Ishikawa (cell line): Measurements from ENCODE around the gene GSTO2.

Experiments
- CEBPB ChIP-seq: IDR thresholded peaks from 2 replicates; pipeline ENCODE4 v1.6.1; 2012
- EGR1 ChIP-seq: IDR thresholded peaks from 2 replicates; pipeline ENCODE4 v1.6.1; 2012
- MAX ChIP-seq: IDR thresholded peaks from 2 replicates; pipeline ENCODE4 v1.6.1; 2012
- REST ChIP-seq: IDR thresholded peaks from 2 replicates; pipeline ENCODE4 v1.6.1; 2012; ENCODE audit warnings: low read depth, mild to moderate bottlenecking
- TAF1 ChIP-seq: IDR thresholded peaks from 2 replicates; pipeline ENCODE4 v1.6.1; 2012; ENCODE audit warnings: low read depth, mild to moderate bottlenecking

DNA sequence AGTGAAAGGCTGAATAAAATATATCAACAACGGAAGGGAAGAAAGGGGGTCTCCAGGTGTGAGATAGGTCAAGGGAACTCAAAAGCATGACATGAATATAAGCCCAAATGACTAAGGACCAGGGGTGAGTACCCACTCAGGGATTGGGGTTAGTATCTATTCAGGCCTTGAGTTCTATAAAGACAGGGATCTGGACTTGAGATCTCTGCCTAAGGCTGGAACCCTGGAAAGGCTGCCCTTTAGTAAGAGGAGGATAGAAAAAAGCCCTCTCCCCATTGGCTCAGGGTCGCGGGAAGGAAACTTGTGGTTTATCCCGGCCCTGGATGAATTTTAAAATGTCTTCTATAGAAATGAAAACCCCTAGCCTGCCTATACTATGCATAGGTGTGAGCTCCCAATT lies 71.7 kb downstream of the GSTO2 start:
- no peak for TF ChIP-seq EGR1
- TF ChIP-seq CEBPB: no peak
- TF ChIP-seq MAX: no peak
- TF ChIP-seq TAF1: no peak
- no peak for TF ChIP-seq REST
